Gastroesophageal sphincter (tissue), 3 donors: ENCODE results near the gene KLK6.

Experiments
- POLR2A ChIP-seq, 2 donors: fragments of 450-650 bp; IDR thresholded peaks; one replicate each; pipeline ENCODE4 v1.6.1; 2017; ENCODE audit warnings: antibody characterized with exemption in 2 of 2, mild to moderate bottlenecking in 2 of 2, moderate library complexity in 1 of 2
- POLR2AphosphoS5 ChIP-seq: sonication (generic); formaldehyde crosslinking; IDR thresholded peaks from one replicate; pipeline ENCODE4 v1.6.1; 2017; ENCODE audit warnings: antibody characterized with exemption
- TF ChIP-seq, protein P1 (sequence below), 4 experiments: fragments of 200-600 bp in 2 of 4; fragments of 450-650 bp in 2 of 4; sonication (generic) in 1 of 4; IDR thresholded peaks; one replicate each; pipeline ENCODE4 v1.5.1; 2017 to 2019; ENCODE audit warnings: antibody characterized with exemption in 4 of 4, mild to moderate bottlenecking in 2 of 4, moderate library complexity in 2 of 4

- TF ChIP-seq, protein P1, sequence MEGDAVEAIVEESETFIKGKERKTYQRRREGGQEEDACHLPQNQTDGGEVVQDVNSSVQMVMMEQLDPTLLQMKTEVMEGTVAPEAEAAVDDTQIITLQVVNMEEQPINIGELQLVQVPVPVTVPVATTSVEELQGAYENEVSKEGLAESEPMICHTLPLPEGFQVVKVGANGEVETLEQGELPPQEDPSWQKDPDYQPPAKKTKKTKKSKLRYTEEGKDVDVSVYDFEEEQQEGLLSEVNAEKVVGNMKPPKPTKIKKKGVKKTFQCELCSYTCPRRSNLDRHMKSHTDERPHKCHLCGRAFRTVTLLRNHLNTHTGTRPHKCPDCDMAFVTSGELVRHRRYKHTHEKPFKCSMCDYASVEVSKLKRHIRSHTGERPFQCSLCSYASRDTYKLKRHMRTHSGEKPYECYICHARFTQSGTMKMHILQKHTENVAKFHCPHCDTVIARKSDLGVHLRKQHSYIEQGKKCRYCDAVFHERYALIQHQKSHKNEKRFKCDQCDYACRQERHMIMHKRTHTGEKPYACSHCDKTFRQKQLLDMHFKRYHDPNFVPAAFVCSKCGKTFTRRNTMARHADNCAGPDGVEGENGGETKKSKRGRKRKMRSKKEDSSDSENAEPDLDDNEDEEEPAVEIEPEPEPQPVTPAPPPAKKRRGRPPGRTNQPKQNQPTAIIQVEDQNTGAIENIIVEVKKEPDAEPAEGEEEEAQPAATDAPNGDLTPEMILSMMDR (IDR thresholded peaks at IDR 0.05) = no peak
- TF ChIP-seq POLR2A (IDR thresholded peaks at IDR 0.05) (no peak), POLR2AphosphoS5 (no peak)
Observed at GRCh38 chr19:51005248-51005647, 35.9 kb upstream of the KLK6 start.
